Lower leg skin (tissue), 3 donors: ENCODE results near the gene MAMLD1.

Experiments
- POLR2A ChIP-seq, 2 donors: fragments of 450-650 bp; IDR thresholded peaks; one replicate each; pipeline ENCODE4 v1.6.1; 2016 to 2017; ENCODE audit warnings: antibody characterized with exemption in 2 of 2, mild to moderate bottlenecking in 1 of 2, moderate library complexity in 1 of 2
- TF ChIP-seq, protein P1 (sequence below), 3 donors: fragments of 450-650 bp; IDR thresholded peaks; one replicate each; pipeline ENCODE4 v1.5.1; 2016; ENCODE audit warnings: antibody characterized with exemption in 3 of 3, mild to moderate bottlenecking in 3 of 3, moderate library complexity in 2 of 3

DNA sequence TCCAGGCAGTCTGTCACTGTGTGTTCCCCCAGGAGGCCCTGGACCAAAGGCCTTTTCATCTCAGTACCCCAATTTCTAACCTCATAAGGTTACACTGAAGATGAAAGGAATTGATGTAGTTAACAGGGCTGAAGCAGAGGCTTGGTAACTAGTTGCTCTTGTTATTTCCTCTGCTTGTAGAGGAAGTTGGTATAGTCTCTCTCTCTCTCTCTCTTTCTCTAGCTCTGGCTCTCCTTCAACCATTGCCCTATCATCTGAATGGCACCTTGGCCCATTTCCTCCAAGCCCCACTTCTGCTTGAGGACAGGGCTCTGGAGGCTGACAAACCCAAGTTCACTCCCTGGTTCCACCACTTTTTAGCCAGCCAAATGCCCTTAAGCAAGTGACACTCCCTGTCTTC is 96.1 kb downstream of the MAMLD1 start:
- TF ChIP-seq, protein P1, sequence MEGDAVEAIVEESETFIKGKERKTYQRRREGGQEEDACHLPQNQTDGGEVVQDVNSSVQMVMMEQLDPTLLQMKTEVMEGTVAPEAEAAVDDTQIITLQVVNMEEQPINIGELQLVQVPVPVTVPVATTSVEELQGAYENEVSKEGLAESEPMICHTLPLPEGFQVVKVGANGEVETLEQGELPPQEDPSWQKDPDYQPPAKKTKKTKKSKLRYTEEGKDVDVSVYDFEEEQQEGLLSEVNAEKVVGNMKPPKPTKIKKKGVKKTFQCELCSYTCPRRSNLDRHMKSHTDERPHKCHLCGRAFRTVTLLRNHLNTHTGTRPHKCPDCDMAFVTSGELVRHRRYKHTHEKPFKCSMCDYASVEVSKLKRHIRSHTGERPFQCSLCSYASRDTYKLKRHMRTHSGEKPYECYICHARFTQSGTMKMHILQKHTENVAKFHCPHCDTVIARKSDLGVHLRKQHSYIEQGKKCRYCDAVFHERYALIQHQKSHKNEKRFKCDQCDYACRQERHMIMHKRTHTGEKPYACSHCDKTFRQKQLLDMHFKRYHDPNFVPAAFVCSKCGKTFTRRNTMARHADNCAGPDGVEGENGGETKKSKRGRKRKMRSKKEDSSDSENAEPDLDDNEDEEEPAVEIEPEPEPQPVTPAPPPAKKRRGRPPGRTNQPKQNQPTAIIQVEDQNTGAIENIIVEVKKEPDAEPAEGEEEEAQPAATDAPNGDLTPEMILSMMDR (IDR thresholded peaks at IDR 0.05): no peak
- TF ChIP-seq POLR2A (IDR thresholded peaks at IDR 0.05): no peak
